A549 (cell line): Measurements from ENCODE around the gene SGSH.

Experiments
- EP300 ChIP-seq, 2 experiments: fragments of >200 bp; sonication (Bioruptor Twin); formaldehyde crosslinking; IDR thresholded peaks; 2 replicates in 1 of 2; 3 replicates in 1 of 2; pipeline ENCODE4 v1.6.1; 2016 to 2017
- HOXA7 ChIP-seq: fragments of 250-450 bp; sonication (Bioruptor Pico); IDR thresholded peaks from 2 replicates; pipeline ENCODE4 v1.5.0; 2020; ENCODE audit warnings: mild to moderate bottlenecking, moderate library complexity
- HOXB13 ChIP-seq: fragments of 250-450 bp; sonication (Bioruptor Pico); IDR thresholded peaks from 2 replicates; pipeline ENCODE4 v1.5.0; 2020; ENCODE audit warnings: low read depth, mild to moderate bottlenecking, moderate library complexity
- JUNB ChIP-seq: fragments of >200 bp; sonication (Bioruptor Twin); formaldehyde crosslinking; IDR thresholded peaks from 2 replicates; pipeline ENCODE4 v1.6.1; 2016
- KDM1A ChIP-seq: fragments of 200-600 bp; sonication (generic); IDR thresholded peaks from 2 replicates; pipeline ENCODE4 v1.6.1; 2016; ENCODE audit warnings: low read depth, mild to moderate bottlenecking
- PHF8 ChIP-seq: fragments of 200-600 bp; sonication (generic); IDR thresholded peaks from 2 replicates; pipeline ENCODE4 v1.6.1; 2016; ENCODE audit warnings: low read depth, mild to moderate bottlenecking, antibody characterized with exemption, moderate library complexity, borderline replicate concordance
- POLR2A ChIP-seq: IDR thresholded peaks from 2 replicates; pipeline ENCODE4 v1.6.1; 2012; ENCODE audit warnings: mild to moderate bottlenecking, low read length
- RAD21 ChIP-seq, 2 experiments: fragments of >200 bp in 1 of 2; sonication (Bioruptor Twin) in 1 of 2; formaldehyde crosslinking in 1 of 2; IDR thresholded peaks in 1 of 2; conservative IDR thresholded peaks in 1 of 2; 2 replicates in 1 of 2; 3 replicates in 1 of 2; pipeline ENCODE4 v1.6.1; 2012 to 2018; ENCODE audit warnings: inconsistent platforms in 1 of 2
- TF ChIP-seq, protein P1 (sequence below): fragments of >200 bp; sonication (Bioruptor Twin); formaldehyde crosslinking; IDR thresholded peaks from 3 replicates; pipeline ENCODE4 v1.5.1; 2016
- TF ChIP-seq, protein P2 (sequence below): fragments of 200-600 bp; sonication (generic); IDR thresholded peaks from 2 replicates; pipeline ENCODE4 v1.6.1; 2016; ENCODE audit warnings: antibody characterized with exemption, mild to moderate bottlenecking, moderate library complexity
- TF ChIP-seq, protein P3 (sequence below): IDR thresholded peaks from 2 replicates; pipeline ENCODE4 v1.6.1; 2012
- TF ChIP-seq, protein P4 (sequence below): fragments of 250-450 bp; sonication (Bioruptor Pico); IDR thresholded peaks from 2 replicates; pipeline ENCODE4 v1.5.0; 2021; ENCODE audit warnings: mild to moderate bottlenecking, moderate library complexity, borderline replicate concordance

DNA sequence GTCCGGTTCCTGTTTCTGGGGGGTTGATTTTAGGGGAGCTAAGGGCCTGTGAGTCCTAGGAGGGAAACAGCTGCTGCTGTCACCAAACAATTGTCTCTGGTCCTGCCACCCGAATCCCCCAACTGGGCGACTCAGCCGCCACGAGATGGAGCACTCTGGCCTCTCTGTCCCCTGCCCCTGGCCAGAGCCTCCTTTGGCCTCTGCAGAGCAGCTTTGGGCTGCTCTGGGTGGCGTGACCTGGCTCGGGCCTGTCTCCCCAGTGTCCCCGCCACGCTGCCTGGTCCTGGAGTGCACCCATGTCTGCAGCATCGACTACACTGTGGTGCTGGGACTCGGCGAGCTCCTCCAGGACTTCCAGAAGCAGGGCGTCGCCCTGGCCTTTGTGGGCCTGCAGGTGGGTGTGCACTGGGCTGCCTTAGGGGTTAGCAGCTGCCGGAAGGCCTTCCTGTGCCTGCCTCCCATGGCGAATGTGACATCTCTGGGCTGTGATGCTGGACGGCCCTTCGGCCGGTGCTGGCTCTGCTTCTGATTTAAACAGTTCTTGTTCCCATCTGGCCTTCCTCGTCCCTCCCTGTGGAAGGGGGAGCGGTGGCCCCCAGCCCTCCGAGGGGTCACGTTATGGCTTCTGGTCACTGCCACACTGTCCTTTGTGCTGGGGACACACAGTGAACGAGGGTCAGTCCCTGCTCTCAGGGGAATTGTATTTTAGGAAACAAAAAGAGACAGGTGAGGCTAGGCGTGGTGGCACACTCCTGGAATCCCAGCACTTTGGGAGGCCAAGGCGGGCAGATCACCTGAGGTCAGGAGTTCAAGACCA lies 29.0 kb upstream of the SGSH start:
- TF ChIP-seq, protein P1, sequence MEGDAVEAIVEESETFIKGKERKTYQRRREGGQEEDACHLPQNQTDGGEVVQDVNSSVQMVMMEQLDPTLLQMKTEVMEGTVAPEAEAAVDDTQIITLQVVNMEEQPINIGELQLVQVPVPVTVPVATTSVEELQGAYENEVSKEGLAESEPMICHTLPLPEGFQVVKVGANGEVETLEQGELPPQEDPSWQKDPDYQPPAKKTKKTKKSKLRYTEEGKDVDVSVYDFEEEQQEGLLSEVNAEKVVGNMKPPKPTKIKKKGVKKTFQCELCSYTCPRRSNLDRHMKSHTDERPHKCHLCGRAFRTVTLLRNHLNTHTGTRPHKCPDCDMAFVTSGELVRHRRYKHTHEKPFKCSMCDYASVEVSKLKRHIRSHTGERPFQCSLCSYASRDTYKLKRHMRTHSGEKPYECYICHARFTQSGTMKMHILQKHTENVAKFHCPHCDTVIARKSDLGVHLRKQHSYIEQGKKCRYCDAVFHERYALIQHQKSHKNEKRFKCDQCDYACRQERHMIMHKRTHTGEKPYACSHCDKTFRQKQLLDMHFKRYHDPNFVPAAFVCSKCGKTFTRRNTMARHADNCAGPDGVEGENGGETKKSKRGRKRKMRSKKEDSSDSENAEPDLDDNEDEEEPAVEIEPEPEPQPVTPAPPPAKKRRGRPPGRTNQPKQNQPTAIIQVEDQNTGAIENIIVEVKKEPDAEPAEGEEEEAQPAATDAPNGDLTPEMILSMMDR = no peak
- TF ChIP-seq POLR2A = no peak
- TF ChIP-seq RAD21 (conservative IDR thresholded peaks at IDR 0.05 in 1 of 2, IDR thresholded peaks at IDR 0.05 in 1 of 2) = peak in 1 of 2 experiments; percentile 36; a peak in 1 of 5 replicates
- no peak for TF ChIP-seq HOXA7 (CRISPR knock-in tag)
- TF ChIP-seq, protein P2, sequence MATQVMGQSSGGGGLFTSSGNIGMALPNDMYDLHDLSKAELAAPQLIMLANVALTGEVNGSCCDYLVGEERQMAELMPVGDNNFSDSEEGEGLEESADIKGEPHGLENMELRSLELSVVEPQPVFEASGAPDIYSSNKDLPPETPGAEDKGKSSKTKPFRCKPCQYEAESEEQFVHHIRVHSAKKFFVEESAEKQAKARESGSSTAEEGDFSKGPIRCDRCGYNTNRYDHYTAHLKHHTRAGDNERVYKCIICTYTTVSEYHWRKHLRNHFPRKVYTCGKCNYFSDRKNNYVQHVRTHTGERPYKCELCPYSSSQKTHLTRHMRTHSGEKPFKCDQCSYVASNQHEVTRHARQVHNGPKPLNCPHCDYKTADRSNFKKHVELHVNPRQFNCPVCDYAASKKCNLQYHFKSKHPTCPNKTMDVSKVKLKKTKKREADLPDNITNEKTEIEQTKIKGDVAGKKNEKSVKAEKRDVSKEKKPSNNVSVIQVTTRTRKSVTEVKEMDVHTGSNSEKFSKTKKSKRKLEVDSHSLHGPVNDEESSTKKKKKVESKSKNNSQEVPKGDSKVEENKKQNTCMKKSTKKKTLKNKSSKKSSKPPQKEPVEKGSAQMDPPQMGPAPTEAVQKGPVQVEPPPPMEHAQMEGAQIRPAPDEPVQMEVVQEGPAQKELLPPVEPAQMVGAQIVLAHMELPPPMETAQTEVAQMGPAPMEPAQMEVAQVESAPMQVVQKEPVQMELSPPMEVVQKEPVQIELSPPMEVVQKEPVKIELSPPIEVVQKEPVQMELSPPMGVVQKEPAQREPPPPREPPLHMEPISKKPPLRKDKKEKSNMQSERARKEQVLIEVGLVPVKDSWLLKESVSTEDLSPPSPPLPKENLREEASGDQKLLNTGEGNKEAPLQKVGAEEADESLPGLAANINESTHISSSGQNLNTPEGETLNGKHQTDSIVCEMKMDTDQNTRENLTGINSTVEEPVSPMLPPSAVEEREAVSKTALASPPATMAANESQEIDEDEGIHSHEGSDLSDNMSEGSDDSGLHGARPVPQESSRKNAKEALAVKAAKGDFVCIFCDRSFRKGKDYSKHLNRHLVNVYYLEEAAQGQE = no peak
- TF ChIP-seq HOXB13 = no peak
- TF ChIP-seq, protein P3, sequence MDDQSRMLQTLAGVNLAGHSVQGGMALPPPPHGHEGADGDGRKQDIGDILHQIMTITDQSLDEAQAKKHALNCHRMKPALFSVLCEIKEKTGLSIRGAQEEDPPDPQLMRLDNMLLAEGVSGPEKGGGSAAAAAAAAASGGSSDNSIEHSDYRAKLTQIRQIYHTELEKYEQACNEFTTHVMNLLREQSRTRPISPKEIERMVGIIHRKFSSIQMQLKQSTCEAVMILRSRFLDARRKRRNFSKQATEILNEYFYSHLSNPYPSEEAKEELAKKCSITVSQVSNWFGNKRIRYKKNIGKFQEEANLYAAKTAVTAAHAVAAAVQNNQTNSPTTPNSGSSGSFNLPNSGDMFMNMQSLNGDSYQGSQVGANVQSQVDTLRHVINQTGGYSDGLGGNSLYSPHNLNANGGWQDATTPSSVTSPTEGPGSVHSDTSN = no peak
- no peak for TF ChIP-seq KDM1A
- TF ChIP-seq JUNB = no peak
- TF ChIP-seq EP300 (IDR thresholded peaks at IDR 0.05) = no peak
- no peak for TF ChIP-seq PHF8
- TF ChIP-seq, protein P4, sequence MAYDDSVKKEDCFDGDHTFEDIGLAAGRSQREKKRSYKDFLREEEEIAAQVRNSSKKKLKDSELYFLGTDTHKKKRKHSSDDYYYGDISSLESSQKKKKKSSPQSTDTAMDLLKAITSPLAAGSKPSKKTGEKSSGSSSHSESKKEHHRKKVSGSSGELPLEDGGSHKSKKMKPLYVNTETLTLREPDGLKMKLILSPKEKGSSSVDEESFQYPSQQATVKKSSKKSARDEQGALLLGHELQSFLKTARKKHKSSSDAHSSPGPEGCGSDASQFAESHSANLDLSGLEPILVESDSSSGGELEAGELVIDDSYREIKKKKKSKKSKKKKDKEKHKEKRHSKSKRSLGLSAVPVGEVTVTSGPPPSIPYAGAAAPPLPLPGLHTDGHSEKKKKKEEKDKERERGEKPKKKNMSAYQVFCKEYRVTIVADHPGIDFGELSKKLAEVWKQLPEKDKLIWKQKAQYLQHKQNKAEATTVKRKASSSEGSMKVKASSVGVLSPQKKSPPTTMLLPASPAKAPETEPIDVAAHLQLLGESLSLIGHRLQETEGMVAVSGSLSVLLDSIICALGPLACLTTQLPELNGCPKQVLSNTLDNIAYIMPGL (CRISPR knock-in tag) = no peak
